HepG2 (cell line): ENCODE results near the gene CACNA2D3. TPM values are rescaled to one million over a fixed set of nuclear protein-coding genes. Genes with fewer than 3 reads are reported as not detected.

Source experiments
- BCLAF1 ChIP-seq: fragments of 450-650 bp; IDR thresholded peaks from 2 replicates; pipeline ENCODE4 v1.6.1; 2017; ENCODE audit warnings: mild to moderate bottlenecking
- DPF2 ChIP-seq: sonication (generic); formaldehyde crosslinking; IDR thresholded peaks from 2 replicates; pipeline ENCODE4 v1.4.0; 2020; ENCODE audit warnings: mild to moderate bottlenecking, low read depth, missing genetic modification reagents, borderline replicate concordance
- GABPB1 ChIP-seq: IDR thresholded peaks from 2 replicates; pipeline ENCODE4 v1.6.1; 2016; ENCODE audit warnings: mild to moderate bottlenecking, missing genetic modification reagents, moderate library complexity, missing compliant biosample characterization
- GRHL1 ChIP-seq: sonication (generic); formaldehyde crosslinking; conservative IDR thresholded peaks from 2 replicates; pipeline ENCODE4 v1.8.0; 2022; ENCODE audit warnings: missing genetic modification reagents
- MBD4 ChIP-seq: IDR thresholded peaks from 2 replicates; pipeline ENCODE4 v1.6.1; 2012; ENCODE audit warnings: low read length, inconsistent platforms, borderline replicate concordance
- MXD1 ChIP-seq: sonication (generic); formaldehyde crosslinking; IDR thresholded peaks from 2 replicates; pipeline ENCODE4 v1.4.0; 2020; ENCODE audit warnings: mild to moderate bottlenecking, missing genetic modification reagents
- NFATC3 ChIP-seq: sonication (generic); formaldehyde crosslinking; IDR thresholded peaks from 2 replicates; pipeline ENCODE4 v1.5.1; 2020; ENCODE audit warnings: mild to moderate bottlenecking, missing genetic modification reagents
- RAD21 ChIP-seq: fragments of 450-650 bp; formaldehyde crosslinking; IDR thresholded peaks from 2 replicates; pipeline ENCODE4 v1.5.0; 2020; ENCODE audit warnings: mild to moderate bottlenecking
- REXO4 ChIP-seq: sonication (generic); formaldehyde crosslinking; IDR thresholded peaks from 2 replicates; pipeline ENCODE4 v1.8.0; 2022; ENCODE audit warnings: missing genetic modification reagents, mild to moderate bottlenecking, borderline replicate concordance
- RFXAP ChIP-seq: sonication (generic); formaldehyde crosslinking; IDR thresholded peaks from 2 replicates; pipeline ENCODE4 v1.4.0; 2020; ENCODE audit warnings: missing genetic modification reagents, borderline replicate concordance
- SP140L ChIP-seq: sonication (generic); formaldehyde crosslinking; IDR thresholded peaks from 2 replicates; pipeline ENCODE4 v1.4.0; 2020; ENCODE audit warnings: missing genetic modification reagents, borderline replicate concordance
- ZNF740 ChIP-seq: sonication (generic); formaldehyde crosslinking; IDR thresholded peaks from 2 replicates; pipeline ENCODE4 v1.4.0; 2020; ENCODE audit warnings: missing genetic modification reagents
- polyA plus RNA-seq, 8 experiments: library from polyadenylated mRNA; depleted of rRNA in 3 of 8; stranded (reverse) in 7 of 8; unstranded in 1 of 8; fragments of >200 nt; fragmentation: Illumina TruSeq in 4 of 8; extraction: Trizol in 4 of 8; gene quantifications; 2 replicates each; pipeline versions ENCODE4 v1.2.1 to v1.2.3, GENCODE V29; 2011 to 2016; ENCODE audit warnings: low read depth in 4 of 8, missing spikeins in 1 of 8, mixed read lengths in 1 of 8; ENCODE audit not compliant: insufficient read depth in 1 of 8
- total RNA-seq, 5 experiments: library from RNA; depleted of rRNA; stranded (reverse); fragments of >200 nt; fragmentation: Illumina TruSeq; extraction: Trizol; gene quantifications; 2 replicates each; pipeline ENCODE4 v1.2.3, GENCODE V29; 2016; ENCODE audit warnings: low read depth in 1 of 5

The CACNA2D3 gene
- total and polyA plus RNA-seq, 2 of the 13 experiments (the other 11 are each of a cell fraction or from before 2014, with no cell fraction given) = not detected

DNA sequence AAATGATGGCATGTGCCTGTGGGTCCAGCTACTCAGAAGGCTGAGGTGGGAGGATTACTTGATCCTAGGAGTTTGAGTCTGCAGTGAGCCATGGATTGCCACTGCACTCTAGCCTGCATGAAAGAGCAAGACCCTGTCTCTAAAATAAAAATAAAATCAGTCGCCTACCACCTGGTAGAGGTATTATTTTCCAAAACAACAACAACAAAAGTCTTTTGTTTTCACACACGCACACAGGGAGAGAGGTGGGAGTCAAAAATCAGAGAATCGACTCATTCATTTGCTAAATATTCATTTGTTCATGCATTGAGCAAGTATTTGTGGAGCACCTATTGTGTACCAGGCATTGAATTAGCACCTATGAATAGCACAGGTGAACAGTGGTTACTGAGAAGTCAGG is 587.4 kb downstream of the CACNA2D3 start (continued):
- TF ChIP-seq GRHL1 (CRISPR knock-in tag) (no peak), RAD21 (CRISPR knock-in tag) (no peak), SP140L (no peak), ZNF740 (CRISPR knock-in tag) (no peak), BCLAF1 (no peak), DPF2 (CRISPR knock-in tag) (no peak), NFATC3 (no peak), MXD1 (CRISPR knock-in tag) (no peak), REXO4 (CRISPR knock-in tag) (no peak), MBD4 (no peak), GABPB1 (no peak), RFXAP (CRISPR knock-in tag) (no peak)
